HuH-7.5 (cell line): Measurements from ENCODE around the gene GPR62.
"Not testable (repeated sequence)": the region's sequence is repeated elsewhere in the genome, so short reads cannot be mapped to it uniquely, and the experiment has no call there.

Experiments used
- DNase-seq: peaks from one replicate; pipeline ENCODE4 v3.0.0; 2011; ENCODE audit warnings: low spot score

The GPR62 gene

DNA sequence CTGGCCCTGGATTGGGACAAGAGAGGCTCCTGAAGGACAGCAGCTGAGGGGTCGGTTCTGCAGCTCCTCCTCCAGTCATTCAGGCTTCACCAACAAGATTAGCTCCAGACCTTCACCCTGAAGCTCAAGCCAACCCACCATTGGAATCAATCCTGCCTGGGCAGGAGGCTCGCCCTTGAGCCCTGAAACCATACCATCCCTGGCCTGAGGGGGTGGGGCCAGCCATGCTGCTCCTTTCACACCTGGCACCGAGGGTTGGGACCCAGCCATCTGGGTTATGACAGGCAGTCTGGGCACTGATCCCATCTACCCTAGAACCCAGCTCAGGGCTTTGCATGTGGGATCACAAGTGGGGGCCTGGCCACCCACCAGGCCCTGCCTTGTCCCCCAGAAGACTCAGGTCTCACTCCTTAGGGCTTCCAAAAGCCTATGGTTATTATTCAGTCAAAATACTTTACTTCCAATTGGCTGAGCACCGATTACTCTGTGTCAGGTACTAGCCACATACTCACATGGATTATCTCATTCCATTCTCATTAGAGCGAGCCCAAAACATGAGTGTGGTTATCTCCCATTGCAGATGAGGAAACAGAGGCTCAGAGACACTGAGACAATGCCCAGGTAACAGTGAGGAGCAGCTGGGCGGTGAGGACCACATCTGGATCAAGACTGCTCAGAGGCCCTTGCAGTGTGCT is 15.6 kb downstream of the GPR62 start:
- no peak for DNase-seq

GRCh38 chr3:51971350-51971749 is 16.2 kb downstream of the GPR62 start:
- no peak for DNase-seq

DNA sequence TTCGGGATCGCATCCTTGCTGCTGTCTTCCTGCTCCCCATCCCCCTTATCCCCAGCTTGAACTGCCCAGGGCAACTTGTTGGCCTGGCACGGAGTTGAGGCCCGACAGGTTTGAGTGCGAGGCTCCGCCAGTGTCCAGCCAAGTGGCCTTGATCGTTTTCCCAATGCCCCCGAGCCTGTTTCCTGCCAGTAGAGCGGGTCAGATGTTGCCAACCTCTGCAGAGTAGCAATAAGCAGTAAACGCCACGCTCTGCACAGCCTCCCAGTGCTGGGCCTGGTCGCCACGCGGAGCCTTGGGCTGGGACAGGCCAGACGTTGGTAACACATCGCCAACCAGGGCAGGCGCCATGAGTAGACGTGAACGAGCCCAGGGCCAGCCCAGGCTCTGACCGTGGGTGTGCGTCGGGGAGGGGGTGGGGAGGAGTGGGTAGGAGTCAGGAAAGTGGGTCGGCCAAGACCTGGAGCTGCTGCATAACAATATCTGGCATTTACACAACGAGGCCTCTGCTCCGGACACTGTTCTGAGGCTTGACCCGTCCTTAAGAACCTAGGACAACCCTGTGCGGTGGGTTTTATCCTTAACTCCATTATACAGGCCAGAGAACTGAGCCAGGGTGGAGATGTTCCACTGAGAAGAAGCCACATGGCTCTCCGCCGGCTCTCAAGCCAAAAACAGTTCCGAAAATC is 19.2 kb downstream of the GPR62 start:
- no peak for DNase-seq

- DNase-seq: peak; percentile 78
These were observed 20.0 kb downstream of the GPR62 start, which contains the start of gene ABHD14A for GRCh38 chr3:51974963-51975851. TSS of gene ABHD14A (plus strand) at chr3:51975064. CDS start at chr3:51975136, 72 bp downstream.

DNA sequence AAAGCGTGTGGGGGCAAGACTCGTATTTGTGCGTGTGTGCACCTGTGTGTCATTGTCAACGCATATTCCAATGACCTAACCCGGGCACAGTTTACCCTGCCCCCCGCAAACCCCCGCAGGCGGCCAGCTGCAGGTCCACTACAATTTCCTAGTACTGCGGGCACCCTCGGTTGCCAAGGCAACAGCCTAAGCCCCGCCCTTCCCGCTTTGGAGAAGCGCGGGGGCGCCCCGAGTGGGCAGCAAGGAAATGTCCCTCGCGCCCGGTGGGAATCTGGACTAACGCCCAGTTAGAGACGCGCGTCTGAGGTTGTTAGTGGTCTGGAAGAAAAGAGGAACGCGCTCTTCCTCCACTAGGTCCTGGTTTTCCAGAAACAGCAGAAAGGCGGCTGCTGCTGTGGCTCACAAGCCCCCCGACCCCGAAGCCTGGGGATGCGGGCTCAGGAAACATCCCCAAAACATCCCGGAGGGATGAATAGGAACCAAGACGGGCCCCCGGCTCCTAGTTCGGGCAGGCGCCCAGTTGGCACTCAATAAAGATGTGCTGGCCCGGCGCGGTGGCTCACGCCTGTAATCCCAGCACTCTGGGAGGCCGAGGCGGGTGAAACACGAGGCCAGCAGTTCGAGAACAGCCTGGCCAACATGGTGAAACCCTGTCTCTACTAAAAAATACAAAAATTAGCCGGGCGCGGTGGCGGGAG is 20.8 kb downstream of the GPR62 start:
- no peak for DNase-seq

DNA sequence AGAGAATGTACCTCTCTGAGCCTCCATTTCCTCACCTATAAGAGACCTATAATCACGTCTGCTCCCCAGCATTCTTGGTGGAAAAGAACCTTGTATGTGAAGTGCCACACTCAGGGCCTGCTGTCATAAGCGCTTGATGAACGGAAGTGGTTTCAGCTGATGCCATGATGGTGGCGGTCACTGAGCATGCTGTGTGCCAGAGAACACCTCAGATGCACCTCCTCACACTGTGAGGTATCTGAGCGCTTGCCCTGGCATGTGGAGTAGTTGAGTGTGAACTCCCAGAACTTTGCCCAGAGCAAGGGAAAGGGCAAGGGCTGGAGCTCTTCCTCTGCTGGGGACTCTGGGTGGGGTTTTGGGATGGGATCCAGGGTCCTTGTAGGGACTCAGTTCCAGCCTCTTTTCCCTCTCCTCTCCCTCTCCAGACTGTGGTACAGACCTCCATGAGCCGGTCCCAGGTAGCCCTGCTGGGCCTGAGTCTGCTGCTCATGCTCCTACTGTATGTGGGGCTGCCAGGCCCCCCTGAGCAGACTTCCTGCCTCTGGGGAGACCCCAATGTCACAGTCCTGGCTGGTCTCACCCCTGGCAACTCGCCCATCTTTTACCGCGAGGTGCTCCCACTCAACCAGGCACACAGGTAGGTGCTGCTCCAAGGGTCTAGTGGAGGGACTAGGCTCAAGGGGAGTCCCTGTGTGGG is 22.4 kb downstream of the GPR62 start:
- no peak for DNase-seq

DNA sequence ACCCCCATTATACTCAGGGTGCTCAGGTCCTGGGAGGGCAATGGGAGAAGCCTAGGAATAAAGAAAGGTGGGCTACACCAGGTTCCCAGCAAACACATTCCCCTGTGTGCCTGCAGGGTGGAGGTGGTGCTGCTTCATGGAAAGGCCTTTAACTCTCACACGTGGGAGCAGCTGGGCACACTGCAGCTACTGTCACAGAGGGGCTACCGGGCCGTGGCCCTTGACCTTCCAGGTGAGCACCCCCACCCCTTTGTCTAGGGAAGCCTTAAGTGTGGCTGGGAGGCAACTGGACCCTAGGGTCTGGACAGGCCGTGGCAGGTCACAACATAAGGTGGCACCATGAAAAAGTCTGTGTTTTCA is 22.9 kb downstream of the GPR62 start:
- DNase-seq: no peak

- no peak for DNase-seq
These were observed 25.1 kb downstream of the GPR62 start for GRCh38 chr3:51980253-51980652.

- DNase-seq: peak; percentile 99
These were observed 27.2 kb downstream of the GPR62 start for GRCh38 chr3:51982352-51982837.

DNA sequence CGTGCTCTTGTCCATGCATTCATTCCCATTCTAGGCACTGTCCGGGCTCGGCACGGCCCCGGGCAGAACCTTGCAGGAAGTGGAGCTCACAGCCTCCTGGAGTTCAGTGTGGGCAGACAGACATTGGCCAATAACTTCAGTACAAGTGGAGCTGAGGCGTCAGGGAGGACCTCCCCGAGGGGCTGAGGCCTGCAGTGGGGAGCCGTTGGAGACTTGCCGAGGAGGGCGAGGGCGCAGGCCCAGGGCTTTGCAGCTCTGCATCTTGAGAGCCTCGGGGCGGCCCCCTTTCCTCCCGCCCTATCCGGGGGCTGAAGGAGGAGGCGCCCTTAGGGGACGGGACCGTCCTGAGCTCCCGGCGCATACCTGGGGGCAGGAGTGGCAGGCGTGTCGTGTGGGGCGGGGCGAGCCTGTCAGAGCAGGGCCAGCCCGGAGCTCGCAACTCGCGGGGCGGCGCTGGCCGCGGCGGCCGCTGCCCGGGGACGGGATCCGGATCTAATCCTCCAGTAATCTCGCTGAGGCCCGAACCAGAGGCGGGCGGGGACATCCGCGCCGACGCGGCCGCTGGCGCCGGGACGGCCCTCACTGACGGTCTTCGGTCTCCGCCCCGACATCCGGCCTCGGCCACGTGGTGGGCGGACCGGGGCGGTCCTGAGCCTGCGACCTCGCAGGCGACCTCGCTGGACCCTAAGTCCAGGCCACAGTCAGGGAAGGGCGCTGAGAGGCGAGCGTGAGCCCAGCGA is 27.8 kb downstream of the GPR62 start, which contains the start of gene ACY1:
ACY1 (plus strand) TSS at position 698 of the 740 bp plus-strand sequence. CDS start 530 bp downstream, outside the sequence.
- DNase-seq: peak; percentile 97

DNA sequence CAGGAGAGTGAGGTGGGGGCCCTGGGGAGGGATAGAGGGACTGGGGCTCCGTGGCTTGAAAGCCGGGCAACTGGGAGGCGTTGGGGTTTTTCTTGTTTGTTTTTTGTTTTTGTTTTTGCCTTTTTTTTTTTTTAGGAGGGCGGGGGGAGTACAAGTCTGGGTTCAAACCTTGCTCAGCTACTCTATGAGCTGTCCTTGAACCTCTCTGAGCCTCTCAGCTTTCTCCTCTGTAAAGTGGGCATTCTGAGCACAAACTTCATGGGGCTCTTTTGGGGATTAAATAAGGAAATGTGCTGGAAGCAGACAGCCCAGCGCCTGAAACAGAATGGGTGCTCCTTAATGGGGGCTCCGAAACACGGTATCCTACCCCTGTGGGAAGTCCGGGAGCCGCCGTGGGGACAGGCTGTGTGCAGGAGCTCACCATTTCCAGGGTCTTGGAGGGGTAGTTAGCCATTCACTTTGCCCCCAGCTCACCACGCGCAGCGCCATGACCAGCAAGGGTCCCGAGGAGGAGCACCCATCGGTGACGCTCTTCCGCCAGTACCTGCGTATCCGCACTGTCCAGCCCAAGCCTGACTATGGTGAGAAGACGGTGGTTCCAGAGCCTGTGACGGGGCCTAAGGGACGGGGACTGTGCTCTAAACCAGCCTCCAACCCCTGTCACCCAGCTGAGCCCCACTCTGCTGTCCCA is 28.5 kb downstream of the GPR62 start:
- no peak for DNase-seq

DNA sequence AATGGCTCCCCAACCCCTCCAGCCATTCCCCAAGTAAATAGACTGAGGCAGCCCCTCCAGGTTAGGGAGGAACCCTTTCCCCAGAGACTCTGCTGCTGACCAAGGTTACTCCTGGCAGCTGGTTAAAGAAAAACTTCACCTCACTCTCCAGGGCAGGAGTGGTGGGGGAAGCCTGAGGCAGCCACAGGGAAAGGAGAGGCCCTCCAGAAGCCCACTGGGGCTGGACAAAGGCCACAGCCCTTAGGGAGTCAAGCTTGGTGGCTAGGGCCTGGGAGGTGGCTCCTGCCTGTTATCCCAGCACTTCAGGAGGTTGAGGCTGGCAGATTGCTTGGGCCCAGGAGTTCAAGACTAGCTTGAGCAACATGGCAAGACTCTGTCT is 29.1 kb downstream of the GPR62 start:
- DNase-seq: no peak

- DNase-seq: no peak
These were observed 29.9 kb downstream of the GPR62 start for GRCh38 chr3:51985063-51985462.

DNA sequence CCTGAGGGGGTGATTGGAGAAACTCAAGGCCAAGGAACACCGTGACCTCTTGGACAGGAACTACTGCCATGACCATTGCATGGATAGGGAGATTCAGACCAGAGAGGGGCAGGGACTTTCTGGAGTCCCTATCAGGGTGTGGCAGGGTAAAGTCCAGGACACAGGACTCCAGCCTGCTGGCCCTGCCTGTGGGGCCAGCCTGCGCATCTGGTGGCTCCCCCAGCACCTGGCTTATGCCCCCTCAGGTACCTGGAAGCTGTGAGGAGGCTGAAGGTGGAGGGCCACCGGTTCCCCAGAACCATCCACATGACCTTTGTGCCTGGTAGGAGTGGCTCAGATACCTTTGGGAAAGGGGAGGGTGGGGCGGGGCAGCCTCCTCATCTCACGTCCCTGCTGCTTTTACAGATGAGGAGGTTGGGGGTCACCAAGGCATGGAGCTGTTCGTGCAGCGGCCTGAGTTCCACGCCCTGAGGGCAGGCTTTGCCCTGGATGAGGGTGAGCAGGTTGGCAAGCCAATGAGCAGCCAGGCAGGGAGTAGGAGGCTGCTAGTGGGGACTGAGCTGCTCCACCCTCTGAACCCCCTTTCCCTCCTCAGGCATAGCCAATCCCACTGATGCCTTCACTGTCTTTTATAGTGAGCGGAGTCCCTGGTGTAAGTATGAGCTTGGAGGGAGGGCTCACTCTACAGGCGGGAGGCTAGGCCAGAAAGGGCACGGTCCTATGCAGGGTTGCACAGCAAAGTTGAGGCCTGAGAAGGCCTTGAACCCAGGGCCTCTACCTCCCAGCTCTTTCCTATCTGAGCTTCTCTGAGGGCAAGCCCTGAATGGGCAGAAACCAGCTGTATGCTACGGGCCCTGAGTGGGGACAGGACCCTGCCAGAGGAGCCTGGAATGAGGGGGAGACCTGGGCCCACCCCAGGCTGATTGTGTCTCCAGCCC is 31.1 kb downstream of the GPR62 start:
- DNase-seq: peak; percentile 77

- no peak for DNase-seq
These were observed 32.4 kb downstream of the GPR62 start for GRCh38 chr3:51987568-51987967.

DNA sequence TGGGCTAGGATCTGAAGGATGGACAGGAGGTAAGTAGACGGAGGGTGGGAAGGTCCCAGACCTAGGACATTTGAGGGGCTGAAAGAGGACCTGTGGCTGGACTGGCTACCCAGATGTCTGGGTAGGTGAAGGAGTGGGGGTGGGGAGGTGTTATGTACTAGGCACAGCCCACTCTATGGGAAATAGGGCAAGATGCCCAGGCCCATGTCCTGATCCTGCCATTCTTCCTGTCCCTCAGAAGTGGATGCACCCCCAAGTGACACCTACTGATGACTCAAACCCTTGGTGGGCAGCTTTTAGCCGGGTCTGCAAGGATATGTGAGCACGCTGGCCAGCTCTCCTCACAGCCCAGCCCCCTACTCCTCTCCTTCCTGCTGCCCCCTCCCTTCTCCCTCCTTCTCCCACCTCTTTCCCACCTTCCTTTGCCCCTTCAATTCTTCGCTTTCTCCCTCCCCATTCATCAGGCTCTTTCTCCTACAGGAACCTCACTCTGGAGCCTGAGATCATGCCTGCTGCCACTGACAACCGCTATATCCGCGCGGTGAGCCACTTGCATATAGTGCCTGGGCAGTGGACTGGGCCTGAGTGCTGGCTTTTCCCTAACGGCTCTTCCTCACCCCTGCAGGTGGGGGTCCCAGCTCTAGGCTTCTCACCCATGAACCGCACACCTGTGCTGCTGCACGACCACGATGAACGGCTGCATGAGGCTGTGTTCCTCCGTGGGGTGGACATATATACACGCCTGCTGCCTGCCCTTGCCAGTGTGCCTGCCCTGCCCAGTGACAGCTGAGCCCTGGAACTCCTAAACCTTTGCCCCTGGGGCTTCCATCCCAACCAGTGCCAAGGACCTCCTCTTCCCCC is 33.3 kb downstream of the GPR62 start:
- no peak for DNase-seq

- DNase-seq: not testable (repeated sequence)
These were observed 35.4 kb downstream of the GPR62 start for GRCh38 chr3:51990501-51990971.
